Measurements from ENCODE around the gene PDE4D. TPM values are rescaled to one million over a fixed set of nuclear protein-coding genes. Genes with fewer than 3 reads are reported as not detected.

PDE4D gene
- total RNA-seq, 1 experiment from 2014 or later = 3.6 TPM

GRCh38 chr5:59637884-59638580 is 255.5 kb downstream of the PDE4D start:
- ChIA-PET CTCF (no interaction called here), POLR2A (ENCODE audit: unreplicated experiment) (interaction anchor here (0.5 kb wide), 1 partner anchor 106 kb away, joined by 4 read pairs; no protein-coding TSS in a partner anchor)
- H3K27ac ChIP-seq (ENCODE audit: low read length) = peak overlapping the region; percentile 65
- H3F3A ChIP-seq (ENCODE audit: low read length, unreplicated experiment) = no peaks in the 10 kb centered on the region
- H3K79me2 ChIP-seq (ENCODE audit: low read length) = no peaks in the 10 kb centered on the region
- H4K20me1 ChIP-seq (ENCODE audit: low read length) = no peaks in the 10 kb centered on the region
- no peaks in the 10 kb centered on the region for H3K27me3 ChIP-seq (ENCODE audit: low read length)
- no peaks in the 10 kb centered on the region for H3K9me2 ChIP-seq (replicated peaks; ENCODE audit: low read length)
- no peaks in the 10 kb centered on the region for H3K9me3 ChIP-seq (ENCODE audit: low read length)
- peak overlapping the region; percentile 41 for H3K4me2 ChIP-seq (ENCODE audit: low read length)
- 0 out of 2 replicates have a peak overlapping the region, but pooled peaks have one; percentile 13 for H3K9ac ChIP-seq (ENCODE audit: low read length)
- peaks cover 22% of the 10 kb centered on the region for H3K4me1 ChIP-seq (ENCODE audit: insufficient read depth, low read length)
- no peaks in the 10 kb centered on the region for H3K36me3 ChIP-seq (ENCODE audit: low read depth, low read length)
- TF ChIP-seq EZH2 (IDR thresholded peaks at IDR 0.05; ENCODE audit: low read length, unreplicated experiment) (no peak), CTCF (conservative IDR thresholded peaks at IDR 0.05; ENCODE audit: low read depth, low read length) (no peak), EZH2phosphoT487 (IDR thresholded peaks at IDR 0.05; ENCODE audit: borderline replicate concordance, low read length) (no peak)
- BruUV-seq (replicated peaks) = no TSS peak
- H2AFZ ChIP-seq (ENCODE audit: low read length) = no peak overlapping the region
- peak; percentile 86 for ATAC-seq
- intact Hi-C loops (cut with micrococcal nuclease) = loop anchor here (1.0 to 2.0 kb wide), 2 partner anchors 21 to 47 kb away; no protein-coding TSS in a partner anchor
- no peak overlapping the region for H3K4me3 ChIP-seq (ENCODE audit: low read length)
- peak; percentile 49 for DNase-seq

- CTCF ChIA-PET = no interaction called here
- no peaks in the 10 kb centered on the region for H3K79me2 ChIP-seq (ENCODE audit: low read length)
- no peak overlapping the region for H2AFZ ChIP-seq (ENCODE audit: low read length)
- BruUV-seq (replicated peaks) = no TSS peak
- H3K4me2 ChIP-seq (ENCODE audit: low read length) = no peak overlapping the region
- no peak overlapping the region for H3K4me3 ChIP-seq (ENCODE audit: low read length)
- TF ChIP-seq CTCF (conservative IDR thresholded peaks at IDR 0.05; ENCODE audit: low read depth, low read length) = no peak
- TF ChIP-seq EZH2 (IDR thresholded peaks at IDR 0.05; ENCODE audit: low read length, unreplicated experiment) = no peak
- TF ChIP-seq EZH2phosphoT487 (IDR thresholded peaks at IDR 0.05; ENCODE audit: borderline replicate concordance, low read length) = no peak
- no peaks in the 10 kb centered on the region for H3K27me3 ChIP-seq (ENCODE audit: low read length)
- DNase-seq = no peak
- H3K9me2 ChIP-seq (replicated peaks; ENCODE audit: low read length) = no peaks in the 10 kb centered on the region
- H3F3A ChIP-seq (ENCODE audit: low read length, unreplicated experiment) = no peaks in the 10 kb centered on the region
- no peaks in the 10 kb centered on the region for H3K36me3 ChIP-seq (ENCODE audit: low read depth, low read length)
- H3K4me1 ChIP-seq (ENCODE audit: insufficient read depth, low read length) = no peaks in the 10 kb centered on the region
- no peaks in the 10 kb centered on the region for H4K20me1 ChIP-seq (ENCODE audit: low read length)
- POLR2A ChIA-PET (ENCODE audit: unreplicated experiment) = no interaction called here
- H3K9ac ChIP-seq (ENCODE audit: low read length) = no peak overlapping the region
- ATAC-seq = no peak
- no peaks in the 10 kb centered on the region for H3K9me3 ChIP-seq (ENCODE audit: low read length)
- H3K27ac ChIP-seq (ENCODE audit: low read length) = no peak overlapping the region
- intact Hi-C loops (cut with micrococcal nuclease) = no loop called here
These were observed 264.0 kb downstream of the PDE4D start for GRCh38 chr5:59629561-59629960.
